HG02759 (cell line): ENCODE data around the gene SCD5.

ENCODE experiments used
- ATAC-seq: cut with Tn5 transposase; IDR thresholded peaks from one replicate; pipeline ENCODE4 v1.9.1; 2021; ENCODE audit warnings: mild to moderate bottlenecking, moderate library complexity; ENCODE audit not compliant: unreplicated experiment

The SCD5 gene

DNA sequence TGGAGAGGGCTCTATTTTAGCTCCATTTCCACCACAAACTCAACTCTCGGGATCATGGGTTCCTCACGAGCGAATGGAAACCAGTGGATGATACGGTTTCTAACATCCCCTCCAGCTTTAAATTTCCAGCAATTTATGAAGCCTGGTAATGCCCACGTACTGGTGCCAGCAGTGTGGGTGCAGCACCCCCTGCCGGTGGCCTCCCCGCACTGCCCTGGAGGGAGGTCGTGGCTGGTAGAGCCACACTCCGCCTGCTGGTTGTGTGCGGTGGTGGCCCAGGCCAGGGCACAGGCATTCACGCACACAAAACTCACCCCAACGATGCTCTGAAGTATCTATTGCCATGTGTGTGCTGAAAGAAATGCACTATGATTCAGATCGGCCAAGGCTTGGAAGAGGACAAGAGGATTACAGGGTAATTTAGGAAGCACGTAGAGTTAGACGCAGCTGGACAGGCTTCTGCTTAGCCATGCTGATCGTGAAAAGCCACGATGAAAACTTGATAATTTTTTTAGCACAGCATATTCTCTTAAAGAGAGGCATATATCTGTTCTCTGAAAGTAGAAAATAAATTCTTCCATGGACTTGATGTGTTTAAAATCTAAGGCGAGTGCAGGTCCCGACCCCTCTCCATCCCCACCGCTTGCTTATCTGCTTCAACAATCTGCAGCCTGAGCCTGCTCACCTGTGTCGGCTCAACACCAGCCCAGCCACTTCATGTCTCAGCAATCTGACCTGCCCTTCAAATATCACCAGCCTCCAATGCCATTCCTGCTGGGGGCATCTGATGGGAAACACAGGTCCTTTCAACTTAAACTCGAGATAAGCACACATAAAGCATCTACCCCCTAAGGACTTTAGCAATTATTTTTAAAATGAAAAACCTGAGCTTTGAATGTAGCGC, 59.1 kb downstream of the SCD5 start:
- ATAC-seq: peak; percentile 100

DNA sequence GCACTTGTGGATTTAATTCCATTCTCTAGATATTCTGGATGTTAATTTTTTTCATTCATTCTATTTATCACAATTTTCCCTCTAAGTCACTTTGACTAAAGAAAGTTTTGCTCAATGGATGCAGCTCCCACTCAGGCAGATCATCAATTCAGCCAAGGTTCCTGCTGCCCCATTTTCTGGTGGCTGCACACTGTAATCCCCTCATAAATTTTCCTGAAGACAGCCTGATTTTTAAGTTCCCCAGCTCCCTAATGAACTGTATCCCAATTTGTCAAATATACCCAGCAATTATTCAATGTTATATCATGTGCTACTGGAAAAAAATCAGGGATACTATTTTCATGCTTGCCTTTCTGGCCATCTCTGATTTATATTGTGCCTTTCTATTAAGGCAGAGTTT, 61.2 kb downstream of the SCD5 start:
- ATAC-seq: no peak

DNA sequence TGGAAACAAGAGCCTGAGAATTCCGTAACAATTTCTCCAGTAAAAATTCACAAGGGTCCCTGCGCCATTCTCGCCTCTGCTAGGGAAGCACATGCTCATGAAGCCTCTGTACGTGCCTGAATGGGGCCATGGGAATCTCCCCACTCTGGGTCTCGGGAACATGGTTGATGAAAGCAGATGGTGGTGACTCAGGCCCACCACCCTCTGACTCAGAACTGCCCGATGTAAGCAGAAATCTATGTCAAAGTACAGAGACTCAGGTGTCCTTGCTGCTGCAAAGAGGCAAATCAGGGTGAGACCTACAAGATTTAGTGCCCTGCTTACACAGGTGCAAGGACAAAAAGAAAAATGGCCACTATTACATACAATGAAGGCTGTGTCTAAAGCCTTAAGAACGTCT, 65.0 kb downstream of the SCD5 start:
- ATAC-seq: no peak

DNA sequence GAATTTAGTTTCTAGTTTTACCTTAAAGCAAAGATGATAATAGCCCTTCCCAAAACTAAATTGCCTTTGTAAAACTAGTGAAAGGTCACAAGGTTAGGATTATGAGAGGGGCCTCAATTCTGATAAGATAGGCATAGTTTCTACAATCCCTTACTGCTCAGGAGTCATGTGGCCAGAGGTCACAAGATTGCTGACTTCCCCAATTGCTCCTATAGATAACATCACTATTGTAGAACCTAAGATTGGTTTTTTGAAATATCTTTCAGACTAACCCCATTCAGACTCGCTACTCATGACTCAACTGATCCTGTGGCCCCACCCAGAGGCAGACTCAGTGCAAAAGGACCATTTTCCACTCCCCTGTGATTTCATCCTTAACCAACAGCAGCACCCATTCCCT, 70.3 kb downstream of the SCD5 start:
- ATAC-seq: no peak

DNA sequence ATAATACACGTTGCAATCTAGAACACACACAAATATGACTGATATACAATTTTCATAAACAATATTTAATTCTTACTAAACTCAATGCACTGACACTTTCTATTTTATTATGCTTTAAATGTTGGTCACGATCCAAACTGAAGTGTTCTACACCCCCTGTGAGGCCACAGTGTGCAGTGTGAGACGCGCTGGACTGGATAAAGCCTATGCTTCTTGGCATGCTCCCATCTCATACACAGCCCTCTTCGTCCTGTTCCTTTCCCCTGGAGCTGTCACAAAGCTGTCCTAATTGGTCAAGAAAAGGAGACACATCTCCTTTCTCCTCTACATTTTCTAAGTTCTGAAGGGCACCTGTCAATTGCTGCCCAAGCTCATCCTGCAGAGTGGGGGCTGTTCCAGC, 72.0 kb downstream of the SCD5 start:
- no peak for ATAC-seq

DNA sequence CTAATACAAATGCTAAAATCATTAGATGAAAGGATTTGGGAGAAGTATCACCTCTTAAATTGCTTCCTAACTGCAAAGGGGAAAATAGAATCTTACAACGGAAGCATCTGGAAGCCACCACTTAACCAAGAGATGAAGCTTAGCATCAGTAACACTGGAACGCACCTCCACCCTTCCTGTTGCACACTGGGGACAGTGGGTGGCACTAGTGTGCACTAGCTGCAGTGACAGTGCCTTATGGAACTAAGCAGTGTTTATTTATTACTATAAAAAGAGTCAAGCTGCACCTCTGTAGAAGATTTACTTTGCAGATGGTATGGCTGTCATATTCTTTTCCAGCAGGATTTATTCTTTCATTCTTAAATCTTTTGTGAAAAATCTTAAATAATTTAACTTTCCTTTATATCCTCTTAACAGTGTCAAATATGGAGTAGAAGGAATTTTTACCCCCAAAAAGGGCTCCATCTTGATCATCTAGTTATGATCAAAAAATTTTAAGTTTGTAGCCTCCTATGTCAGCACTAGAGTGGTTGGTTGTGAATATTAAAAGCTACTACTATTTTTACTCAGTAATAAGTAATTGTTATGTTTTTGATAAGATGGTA, 76.7 kb downstream of the SCD5 start:
- no peak for ATAC-seq

DNA sequence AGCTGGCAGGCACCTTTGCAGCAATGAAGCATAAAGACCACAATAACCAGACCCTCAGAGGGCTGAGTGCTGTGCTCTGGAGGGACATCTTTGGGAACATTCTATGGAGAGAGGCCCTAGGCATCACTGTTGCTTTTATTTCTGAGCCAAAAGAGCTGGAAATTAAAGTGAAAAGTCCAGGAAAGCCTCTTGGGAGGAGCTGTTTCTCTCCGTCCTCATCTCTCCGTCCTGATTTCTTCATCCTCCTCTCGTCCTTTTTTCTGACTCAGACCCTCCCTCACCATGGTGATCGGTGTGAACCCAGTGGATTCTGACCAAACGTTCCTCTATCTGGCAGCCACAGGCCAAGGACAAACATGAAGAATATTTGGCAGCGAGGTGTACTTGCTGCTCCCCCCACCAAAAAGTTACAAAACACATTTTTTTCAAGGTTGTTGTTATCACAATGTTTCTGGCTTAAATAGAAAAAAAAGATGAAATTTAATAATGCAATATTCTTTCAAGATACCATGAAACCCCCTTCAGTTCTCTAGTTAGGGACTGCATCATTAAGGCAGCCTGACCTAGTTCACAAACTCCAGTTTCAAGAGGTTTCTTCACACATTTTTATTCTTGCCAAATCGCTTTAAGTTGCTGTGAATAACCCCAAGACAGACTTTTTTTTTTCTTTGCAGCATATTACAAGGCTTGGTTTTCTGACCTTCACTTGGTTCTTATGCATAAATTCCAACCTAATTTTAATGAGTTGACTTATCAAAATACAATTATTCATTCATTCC, 80.2 kb downstream of the SCD5 start:
- ATAC-seq: no peak

DNA sequence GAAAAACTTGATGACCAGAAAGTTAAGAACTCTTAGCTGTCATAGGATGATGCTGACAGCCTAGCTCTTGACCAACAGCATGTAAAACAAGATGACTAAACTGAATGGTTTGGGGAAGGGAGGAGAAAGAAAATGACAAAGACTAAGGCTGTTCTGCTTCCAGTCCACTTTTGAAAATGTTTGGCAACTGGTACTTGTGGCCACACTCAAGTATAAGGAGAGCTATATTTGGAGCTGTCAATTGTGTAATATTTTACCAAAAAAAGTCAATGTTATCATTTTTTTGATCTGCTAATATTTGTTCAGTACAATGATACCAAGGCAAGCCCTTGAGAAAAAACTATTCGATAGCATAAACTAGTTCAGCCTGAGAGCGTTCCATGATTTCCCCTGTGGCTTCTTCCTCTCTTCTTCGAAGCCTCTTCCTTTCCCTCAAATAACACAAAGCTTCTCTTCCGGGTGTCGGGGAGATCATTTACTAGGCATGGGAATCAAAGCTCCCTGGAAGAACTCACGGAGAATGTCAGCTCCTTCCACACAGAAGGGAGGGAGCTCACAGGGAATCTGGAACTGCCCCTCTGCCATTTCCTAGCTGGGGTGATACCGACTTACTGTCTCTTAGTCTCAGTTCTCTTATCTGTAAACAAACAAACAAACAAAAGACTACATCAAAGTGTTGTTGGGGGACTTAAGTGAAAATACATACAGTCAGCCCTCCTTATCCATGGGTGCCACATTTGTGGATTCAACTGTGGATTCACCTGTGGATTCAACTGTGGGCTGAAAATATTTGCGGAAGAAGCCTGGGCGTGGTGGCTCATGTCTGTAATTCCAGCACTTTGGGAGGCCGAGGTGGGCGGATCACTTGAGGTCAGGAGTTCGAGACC, 82.6 kb downstream of the SCD5 start:
- no peak for ATAC-seq

DNA sequence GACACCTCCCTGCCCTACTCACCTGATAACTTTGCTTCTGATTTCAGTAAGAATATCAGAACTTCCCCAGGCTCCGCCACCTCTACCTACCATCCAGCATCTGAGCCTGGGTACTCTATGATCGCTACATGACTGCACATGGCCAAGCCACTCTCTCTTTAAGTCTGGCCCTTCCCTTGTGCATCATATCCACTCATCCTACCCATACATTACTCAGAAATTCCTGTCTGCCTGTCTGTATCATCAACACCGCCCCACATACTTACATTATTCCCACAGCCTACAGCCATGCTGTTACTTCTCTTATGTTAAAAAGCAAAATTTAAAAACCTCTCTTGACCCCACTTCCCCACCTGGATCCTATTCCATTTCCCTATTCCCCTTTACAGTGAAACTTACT, 84.7 kb downstream of the SCD5 start:
- no peak for ATAC-seq

DNA sequence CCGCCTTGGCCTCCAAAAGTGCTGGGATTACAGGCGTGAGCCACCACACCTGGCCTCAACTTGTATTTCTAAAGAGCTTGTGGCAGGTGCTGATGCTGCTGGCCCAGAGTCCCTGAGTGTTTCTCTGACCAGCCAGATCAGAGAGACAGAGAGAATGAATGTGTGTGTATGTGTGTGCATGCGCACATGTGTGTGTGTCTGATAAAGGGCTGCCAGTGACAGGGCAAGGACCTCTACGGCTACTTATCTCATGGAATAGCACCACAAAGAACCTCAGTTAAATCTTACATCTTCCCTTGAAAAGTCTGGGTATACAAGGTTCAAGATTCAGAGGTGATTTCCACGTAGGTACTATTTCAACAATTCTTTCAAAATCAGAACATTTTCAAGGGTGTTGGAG, 86.0 kb downstream of the SCD5 start:
- no peak for ATAC-seq

DNA sequence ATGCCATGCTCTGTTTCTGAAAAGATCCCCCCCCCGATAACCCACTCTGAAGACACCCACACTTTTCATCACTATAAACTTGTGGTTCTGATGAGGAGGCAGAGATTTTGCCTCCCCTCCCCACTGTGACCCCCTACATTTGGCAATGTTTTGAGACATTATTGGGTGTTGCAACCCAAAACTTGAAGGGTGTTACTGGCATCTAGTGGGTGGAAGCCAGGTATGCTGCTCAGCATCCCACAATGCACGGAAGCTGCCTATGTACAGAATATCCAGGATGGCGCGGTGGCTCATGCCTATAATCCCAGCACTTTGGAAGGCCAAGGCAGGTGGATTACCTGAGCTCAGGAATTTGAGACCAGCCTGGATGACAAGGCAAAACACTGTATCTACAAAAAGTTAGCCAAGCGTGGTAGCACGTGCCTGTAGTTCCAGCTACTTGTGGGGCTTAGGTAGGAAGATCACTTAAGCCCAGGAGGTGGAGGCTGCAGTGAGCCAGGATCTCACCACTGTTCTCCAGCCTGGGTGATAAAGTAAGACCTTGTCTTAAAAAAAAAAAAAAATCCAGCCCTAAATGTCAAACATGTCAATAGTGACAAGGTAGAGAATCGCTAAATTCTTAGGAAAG, 87.3 kb downstream of the SCD5 start:
- no peak for ATAC-seq

DNA sequence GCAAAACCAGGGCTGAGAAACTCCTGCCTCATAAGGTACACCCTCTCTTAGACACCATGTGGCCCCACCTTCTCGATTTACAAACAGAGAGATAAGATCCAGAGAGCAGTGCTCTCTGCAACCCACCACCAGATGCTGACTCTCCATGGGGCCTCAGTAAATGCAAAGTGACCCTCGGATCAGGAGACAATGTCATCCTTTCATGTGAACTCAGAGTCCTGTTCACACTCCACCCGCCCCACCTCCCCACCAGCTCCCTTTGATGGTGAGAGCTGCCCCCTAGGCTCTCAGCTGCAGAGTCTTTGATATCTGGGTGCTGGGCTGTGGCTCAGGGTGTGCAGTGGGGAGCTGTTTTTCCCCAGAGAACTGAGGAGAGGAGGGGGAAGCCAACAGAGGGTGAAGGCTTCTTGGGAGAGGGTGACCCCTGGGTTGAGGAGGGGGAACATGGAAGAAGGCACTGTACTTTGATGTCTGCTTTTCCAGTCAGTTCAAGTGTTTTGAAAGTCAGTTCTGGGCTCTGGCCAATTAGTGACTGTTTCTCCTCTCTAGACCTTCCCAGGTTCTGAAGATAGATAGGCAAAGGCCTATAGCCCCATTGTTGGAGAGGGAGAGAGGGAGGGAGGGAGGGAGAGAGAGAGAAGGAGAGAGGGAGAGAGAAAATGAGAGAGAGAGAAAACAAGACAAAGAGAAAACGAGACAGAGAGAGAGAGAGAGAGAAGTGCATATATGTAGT, 88.2 kb downstream of the SCD5 start:
- ATAC-seq: no peak

DNA sequence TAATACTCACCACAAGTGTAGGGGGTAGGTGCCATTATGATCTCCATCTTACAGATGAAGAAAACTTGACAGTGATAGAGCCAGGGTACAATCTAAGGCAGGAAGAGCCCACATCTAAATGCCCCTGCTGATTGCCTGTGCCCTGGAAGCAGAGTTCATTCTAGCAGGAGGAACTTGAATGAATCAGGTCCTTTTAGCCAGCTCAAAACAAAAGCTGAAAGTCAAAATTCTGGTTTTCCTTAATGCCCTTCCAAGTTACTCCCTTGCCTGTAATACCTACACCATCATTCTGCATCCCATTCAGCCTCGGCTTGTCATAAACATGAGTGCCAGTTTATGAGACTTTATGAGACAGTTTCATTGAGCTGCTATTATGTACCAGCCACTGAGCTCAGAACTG, 89.6 kb downstream of the SCD5 start:
- ATAC-seq: no peak

DNA sequence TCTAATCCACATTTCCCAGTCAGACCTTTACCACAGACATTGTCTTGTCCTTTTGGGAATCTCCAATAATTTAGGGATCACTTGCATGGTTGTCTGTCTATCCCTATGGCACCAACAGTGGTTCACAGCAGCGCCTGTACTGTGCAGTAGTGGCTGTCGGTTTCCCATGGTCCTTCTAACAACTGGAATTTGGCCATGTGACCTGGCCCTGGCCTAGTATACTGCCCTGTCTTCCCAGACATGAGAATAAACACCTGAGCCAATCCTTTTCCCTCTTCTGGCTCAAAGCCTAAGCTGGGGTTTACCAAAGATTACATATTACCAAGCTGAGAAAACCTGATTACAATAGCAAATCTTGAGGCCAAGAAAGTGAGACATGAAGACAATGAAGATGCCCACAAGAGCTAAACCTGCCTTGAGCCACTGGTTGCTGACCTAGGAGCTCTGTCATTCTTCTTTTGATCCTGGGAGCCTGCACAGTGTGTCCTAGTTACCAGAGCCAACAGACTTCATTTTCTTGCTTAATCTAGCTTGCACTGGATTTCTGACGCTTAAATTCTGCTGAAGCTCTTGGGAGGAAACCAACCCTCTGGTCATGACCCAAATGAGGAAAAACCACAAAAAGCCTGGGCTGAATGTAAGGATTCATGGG, 92.1 kb downstream of the SCD5 start:
- ATAC-seq: no peak

DNA sequence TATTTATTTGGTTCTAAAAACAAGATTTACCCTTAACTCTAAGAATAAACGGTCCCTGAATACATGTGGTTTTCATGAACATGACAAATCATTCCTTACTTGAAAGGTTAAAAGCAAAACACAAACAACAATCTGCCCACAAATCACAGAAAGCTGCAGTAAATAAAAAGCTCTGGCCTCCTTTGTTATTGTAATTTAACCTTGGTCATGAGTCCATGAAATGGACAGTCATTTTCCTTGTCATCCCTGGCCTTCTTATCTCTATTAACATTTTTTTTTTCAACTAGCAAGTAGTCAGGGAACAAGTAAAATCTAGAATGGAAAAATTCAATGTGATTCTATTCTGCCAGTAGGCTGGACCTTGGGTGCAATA, 92.7 kb downstream of the SCD5 start:
- ATAC-seq: no peak

DNA sequence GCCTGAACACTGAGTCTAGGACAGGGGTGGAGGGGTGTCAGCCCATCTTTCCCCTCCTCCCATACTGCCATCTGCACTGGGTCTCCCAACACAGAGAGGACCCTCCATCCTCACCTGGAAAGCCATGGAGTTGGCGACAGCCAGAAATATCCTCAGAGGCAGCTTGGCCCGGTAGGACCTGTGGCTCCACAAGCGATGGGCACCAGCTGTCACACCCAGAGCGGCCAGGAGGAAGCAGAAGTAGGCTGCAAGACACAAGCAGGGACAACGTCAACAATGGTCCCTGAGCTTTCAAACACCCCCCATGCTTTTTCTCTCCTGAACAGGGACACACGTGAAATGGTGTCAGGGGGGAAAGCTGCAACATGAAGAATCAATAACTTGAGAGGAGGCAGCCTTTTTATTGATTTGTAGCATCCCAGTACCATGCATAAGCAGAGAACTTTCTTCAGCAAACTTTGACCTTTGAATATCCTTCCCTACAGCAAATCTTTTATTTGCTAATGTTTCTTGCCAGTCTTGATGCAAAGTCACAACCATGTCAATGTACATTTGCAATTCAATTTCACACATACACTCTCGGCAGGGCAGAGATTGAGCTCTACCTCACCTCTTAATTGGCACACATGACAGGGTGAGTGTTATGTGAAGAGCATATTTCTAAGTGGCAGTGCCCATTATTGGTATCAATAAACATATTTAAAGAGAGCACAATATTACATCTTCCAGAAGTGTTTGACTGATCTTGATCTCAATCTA, 93.2 kb downstream of the SCD5 start:
- ATAC-seq: no peak

DNA sequence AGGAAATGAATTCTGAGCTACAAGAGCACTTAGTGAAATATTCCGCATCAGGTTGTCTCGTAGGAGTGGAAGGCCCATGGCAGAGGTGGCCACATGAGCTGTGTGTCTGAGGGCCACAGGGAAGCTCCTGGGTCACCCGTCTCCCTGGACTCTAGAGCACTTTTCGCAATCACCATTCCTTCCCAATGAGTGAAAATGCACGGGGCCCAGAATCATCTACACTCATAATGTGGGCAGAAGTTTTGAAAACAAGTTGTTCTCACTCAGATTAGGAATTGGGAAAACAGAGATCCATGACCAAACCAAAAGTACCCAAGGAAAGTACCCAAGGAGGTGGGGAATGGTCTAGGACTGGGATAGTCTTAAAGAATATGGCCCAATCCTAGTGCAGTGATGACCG, 94.4 kb downstream of the SCD5 start:
- no peak for ATAC-seq

DNA sequence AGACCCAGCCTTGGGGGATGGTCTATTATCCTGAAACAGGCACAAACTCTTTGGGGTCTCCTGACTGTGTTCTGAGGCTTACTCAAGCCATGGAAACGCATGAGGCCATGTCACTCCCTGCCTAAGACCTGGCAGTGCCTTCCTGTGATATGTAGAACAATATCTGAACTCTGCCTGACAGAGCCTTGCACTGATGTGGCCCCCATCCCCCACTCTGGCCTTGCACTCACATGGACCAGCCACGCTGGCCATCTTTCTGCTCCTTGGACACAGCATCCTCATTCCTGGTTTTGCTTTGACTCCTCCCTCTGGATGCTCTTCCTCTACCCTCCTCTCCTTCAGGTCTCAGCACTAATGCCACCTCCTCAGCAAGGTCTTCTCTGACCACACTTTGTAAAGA, 100.2 kb downstream of the SCD5 start:
- no peak for ATAC-seq

DNA sequence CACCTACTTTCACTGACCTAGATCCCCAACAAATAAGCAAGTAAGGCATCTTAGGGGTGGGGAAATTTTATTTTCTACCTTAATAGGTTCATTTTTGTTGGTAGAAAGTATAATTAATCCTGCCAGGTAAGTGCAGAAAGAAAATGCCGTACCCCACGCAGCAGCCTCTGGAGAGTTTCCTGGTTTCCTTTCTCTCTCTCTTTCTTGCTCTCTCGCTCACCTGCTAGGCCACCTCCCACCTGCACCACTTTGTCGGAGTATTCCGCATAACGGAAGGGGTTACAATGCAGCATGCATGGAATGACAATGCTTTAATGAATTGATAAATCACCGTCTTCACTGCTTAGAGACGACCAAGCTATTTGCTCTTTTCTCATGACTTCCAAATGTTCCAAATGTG, 101.0 kb downstream of the SCD5 start:
- no peak for ATAC-seq
